HG03342 (cell line): Measurements from ENCODE around the gene CYSLTR1.
"Not testable (repeated sequence)": the region's sequence is repeated elsewhere in the genome, so short reads cannot be mapped to it uniquely, and the experiment has no call there.

ENCODE experiments used
- ATAC-seq: cut with Tn5 transposase; IDR thresholded peaks from one replicate; pipeline ENCODE4 v1.9.1; 2021; ENCODE audit warnings: mild to moderate bottlenecking, moderate library complexity; ENCODE audit not compliant: unreplicated experiment

Gene CYSLTR1, protein sequence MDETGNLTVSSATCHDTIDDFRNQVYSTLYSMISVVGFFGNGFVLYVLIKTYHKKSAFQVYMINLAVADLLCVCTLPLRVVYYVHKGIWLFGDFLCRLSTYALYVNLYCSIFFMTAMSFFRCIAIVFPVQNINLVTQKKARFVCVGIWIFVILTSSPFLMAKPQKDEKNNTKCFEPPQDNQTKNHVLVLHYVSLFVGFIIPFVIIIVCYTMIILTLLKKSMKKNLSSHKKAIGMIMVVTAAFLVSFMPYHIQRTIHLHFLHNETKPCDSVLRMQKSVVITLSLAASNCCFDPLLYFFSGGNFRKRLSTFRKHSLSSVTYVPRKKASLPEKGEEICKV

GRCh38 chrX:78327370-78328086 is at the start of gene CYSLTR1:
CYSLTR1 (minus strand) TSS chrX:78327611; CDS start chrX:78273746, 53,865 bp downstream.
- ATAC-seq: peak; percentile 46

GRCh38 chrX:78377186-78377585 is 49.8 kb upstream of the CYSLTR1 start:
- ATAC-seq: no peak

GRCh38 chrX:78375894-78376293 is 48.5 kb upstream of the CYSLTR1 start:
- no peak for ATAC-seq

DNA sequence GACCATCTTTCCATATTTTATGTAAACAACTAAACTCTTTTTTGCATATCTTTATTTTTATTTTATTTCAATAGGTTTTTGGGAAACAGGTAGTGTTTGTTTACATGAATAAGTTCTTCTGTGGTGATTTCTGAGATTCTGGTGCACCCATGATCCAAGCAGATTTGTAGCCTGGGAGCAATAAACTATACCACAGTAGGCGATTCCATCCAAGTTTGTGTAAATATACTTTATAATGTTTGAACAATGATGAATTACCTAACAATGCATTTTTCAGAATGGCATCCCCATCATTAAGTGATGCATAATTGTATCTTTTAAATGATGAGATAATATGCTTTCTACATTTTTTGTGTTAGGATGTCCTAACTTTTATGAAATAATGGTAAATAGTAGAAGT is 39.2 kb upstream of the CYSLTR1 start:
- no peak for ATAC-seq

DNA sequence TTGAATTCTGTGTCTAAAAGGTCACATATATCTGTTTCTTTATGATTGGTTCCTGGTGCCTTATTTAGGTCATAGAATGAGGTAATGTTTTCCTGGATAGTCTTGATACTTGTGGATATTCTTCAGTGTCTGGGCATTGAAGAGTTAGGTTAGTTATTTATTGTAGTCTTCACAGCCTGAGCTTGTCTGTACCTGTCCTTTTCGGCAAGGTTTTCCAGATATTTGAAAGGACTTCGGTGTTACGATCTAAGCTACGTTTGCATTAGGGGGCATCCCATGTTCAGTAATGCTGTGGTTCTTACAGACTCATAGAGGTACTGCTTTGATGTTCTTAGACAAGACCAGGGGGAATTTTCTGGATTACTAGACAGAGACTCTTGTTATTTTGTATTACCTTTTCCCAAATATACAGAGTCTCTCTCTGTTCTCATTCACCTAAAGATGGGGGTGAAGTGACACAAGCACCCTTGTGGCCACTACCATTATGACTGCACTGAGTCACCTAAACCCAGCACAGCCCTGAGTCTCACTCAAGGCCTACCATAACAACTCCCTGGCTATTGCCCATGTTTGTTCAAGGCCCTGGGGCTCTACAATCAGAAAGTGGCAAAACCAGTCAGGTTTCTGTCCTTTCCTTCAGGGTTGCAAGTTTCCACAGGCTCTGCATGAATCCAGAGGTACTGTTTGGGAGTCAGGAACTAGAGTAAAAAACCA is 30.1 kb upstream of the CYSLTR1 start:
- ATAC-seq: no peak

DNA sequence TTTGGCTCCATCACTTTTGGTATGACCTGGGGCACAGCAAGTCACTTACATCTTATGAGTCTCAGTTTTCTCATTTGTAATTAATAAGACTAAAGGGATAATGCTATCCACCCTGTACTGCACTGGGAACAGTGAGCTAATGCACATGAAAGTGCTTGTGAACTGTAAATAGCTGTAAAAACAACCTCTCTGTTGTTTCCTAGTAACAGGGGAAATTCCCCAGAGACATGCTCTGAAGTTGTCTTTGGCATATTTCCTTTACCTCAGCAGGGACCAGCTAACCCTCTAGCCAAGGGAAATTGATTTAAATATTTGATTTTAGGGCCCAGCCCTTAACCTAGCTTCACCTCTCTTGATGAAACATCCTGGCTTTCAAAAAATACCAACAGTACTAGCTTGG is 6.1 kb upstream of the CYSLTR1 start:
- peak; percentile 82 for ATAC-seq

DNA sequence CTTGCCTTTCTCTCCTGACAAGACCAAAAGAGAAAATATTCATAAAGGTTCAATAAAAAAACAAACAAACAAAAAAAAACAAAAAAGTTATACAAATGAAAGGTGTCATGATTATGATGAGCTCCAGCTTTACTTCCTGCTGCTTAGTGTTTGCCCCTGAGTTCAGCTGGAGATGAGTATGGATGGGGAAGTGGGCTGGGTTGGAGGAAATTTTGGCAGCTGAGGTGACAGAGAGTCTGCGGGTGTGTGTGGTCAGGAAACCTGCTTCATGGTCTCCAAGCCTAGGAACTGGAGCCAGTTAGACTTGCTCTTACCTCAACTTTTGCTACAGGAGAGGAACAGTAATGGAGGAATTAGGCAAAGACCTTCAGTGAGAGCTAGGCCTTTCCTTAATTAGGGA is 4.3 kb upstream of the CYSLTR1 start:
- no peak for ATAC-seq

DNA sequence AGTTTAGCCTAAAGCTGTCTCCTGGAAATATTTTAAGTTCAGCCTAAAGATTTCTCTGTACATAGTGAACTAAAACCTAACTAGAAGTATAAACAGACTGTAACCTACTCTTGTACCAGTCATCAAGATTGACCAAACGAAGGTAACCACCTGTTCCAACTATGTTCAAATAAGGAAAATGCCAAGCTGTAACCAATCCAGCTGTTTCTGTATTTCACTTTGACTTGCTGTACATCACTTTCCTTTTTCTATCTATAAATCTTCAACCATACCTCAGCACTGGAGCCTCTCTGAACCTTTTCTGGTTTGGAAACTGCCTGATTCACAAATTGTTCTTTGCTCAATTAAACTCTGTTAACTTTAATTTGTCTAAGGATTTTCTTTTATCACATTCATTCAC is 3.1 kb upstream of the CYSLTR1 start:
- no peak for ATAC-seq

DNA sequence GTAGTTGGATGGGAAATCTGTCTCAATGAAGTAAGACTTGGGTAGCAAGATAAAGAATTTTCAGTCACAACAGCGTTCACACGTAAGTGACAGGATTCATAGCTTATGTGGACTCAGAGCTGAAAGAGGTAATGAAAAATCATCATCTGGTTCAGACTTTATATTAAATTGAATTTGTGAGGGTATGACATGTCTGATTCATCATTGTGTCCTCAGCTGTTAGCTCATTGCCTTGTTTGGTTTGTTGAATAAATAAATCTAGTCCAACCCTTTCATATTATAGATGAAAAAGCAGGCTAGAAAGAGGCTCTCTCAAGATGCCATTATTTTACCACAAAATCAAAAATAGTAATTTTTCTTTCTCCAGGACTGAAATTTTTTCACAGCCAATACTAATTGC is 2.7 kb upstream of the CYSLTR1 start:
- ATAC-seq: no peak

- no peak for ATAC-seq
Measured at GRCh38 chrX:78329486-78329885, 2.1 kb upstream of the CYSLTR1 start.

GRCh38 chrX:78326401-78326800 is 1.0 kb downstream of the CYSLTR1 start:
- ATAC-seq: no peak

- no peak for ATAC-seq
Measured at GRCh38 chrX:78322863-78323262, 4.5 kb downstream of the CYSLTR1 start.

DNA sequence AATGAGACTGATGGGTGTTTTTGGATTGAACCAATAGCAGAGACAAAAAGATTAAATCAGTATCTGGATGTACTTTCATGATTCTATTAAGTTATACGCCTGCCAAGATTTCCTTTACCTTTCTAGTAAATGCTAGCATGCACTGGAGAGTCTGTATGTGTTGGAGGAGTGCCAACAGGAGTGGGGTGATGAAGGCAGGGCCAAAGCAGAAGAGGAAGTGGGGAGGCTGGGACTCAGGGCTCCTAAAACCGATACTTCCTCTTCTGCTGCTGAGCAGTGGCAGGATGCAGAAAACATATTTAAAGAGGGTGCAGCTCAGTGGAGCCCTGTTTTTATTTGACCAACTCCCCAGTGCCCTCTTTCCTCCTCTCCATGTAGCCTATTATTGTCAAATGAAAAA is 5.6 kb downstream of the CYSLTR1 start:
- ATAC-seq: peak; percentile 96

DNA sequence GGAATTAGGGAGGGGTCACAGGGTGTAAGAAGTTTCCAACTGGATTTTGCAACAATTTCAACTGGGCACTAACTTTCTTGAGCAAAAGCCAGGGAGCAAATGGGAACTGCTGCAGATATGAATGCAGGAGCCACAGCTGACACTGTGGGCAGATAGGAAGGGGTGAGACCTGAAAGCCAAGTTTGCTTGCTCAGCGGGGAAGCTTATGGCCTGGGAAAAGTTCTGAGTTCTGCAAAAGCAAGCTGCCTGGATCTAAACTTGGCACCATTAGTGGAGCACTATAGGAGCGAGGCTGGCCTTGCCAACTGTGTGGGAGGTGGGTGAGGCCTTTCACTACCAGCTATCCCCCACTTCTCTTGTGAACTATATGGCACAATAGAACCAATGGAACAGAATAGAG is 11.1 kb downstream of the CYSLTR1 start:
- no peak for ATAC-seq

- no peak for ATAC-seq
Measured at GRCh38 chrX:78315745-78316144, 11.7 kb downstream of the CYSLTR1 start.

GRCh38 chrX:78314561-78314960 is 12.8 kb downstream of the CYSLTR1 start:
- ATAC-seq: no peak

- no peak for ATAC-seq
Measured at GRCh38 chrX:78313526-78313925, 13.9 kb downstream of the CYSLTR1 start.

- no peak for ATAC-seq
Measured at GRCh38 chrX:78307665-78308064, 19.7 kb downstream of the CYSLTR1 start.

DNA sequence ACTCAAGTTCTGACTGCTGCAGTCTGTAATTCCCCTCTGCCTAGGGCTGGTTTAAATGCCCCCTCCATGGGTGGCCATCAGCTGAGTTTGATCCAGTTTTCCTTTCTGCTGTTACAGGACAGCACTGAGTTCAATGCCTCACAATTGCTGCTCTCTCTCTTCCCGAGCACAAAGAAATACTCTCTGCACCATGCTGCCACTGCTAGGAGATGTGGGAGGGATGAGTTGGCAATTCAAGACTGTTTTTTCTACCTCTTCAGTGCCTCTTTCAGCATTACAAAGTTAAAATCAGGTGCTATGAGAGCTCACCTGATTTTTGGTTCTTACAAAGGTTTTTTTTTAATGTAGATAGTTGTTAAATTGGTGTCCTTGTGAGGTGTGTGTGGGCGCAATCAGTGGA is 24.3 kb downstream of the CYSLTR1 start:
- no peak for ATAC-seq

DNA sequence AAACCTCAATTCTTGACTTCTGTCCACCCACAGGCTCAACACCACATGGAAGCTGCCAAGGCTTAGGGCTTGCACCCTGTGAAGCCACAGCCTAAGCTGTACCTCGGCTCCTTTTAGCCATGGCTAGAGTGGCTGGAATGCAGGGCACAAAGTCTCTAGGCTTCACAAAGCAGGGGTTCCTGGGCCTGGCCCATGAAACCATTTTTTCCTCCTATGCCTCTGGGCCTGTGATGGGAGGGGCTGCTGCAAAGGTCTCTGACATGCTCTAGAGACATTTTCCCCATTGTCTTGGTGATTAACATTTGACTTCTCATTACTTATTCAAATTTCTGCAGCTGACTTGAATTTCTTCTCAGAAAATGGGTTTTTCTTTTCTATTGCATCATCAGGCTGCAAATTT is 26.5 kb downstream of the CYSLTR1 start:
- not testable (repeated sequence) for ATAC-seq

GRCh38 chrX:78283511-78283910 is 43.9 kb downstream of the CYSLTR1 start:
- no peak for ATAC-seq

DNA sequence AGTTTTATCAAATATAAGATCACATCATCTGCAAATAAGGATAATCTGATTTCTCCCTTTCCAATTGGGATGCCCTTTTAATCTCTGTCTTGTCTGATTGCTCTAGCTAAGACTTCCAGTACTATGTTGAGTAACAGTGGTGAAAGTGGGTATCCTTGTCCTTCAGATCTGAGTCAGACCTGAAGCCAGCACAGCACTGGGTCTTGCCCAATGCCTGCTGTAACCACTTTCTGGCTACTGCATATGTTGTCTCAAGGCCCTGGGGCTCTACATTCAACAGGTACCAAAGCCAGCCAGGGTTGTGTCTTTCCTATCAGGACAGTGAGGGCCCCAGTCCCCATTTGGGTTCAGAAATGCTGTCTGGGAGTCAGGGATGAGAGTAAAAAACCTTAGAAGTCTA is 90.3 kb downstream of the CYSLTR1 start:
- no peak for ATAC-seq
